Spleen (tissue), 7 donors: Measurements from ENCODE around the gene FMNL3.
A peak's percentile ranks its signal among the peaks of the same experiment; 100 is the strongest.

Experiments used
- POLR2A ChIP-seq, 3 donors: fragments of 450-650 bp; IDR thresholded peaks; one replicate each; pipeline ENCODE4 v1.5.1; 2017; ENCODE audit warnings: antibody characterized with exemption in 3 of 3, mild to moderate bottlenecking in 1 of 3
- POLR2AphosphoS5 ChIP-seq, 3 donors: sonication (generic); formaldehyde crosslinking; IDR thresholded peaks; one replicate each; pipeline ENCODE4 v1.5.1; 2017; ENCODE audit warnings: antibody characterized with exemption in 3 of 3
- TF ChIP-seq, protein P1 (sequence below), 11 experiments: fragments of 200-600 bp in 7 of 11; fragments of 450-650 bp in 4 of 11; sonication (generic) in 4 of 11; IDR thresholded peaks in 8 of 11; conservative IDR thresholded peaks in 3 of 11; 1 replicate in 7 of 11; 2 replicates in 4 of 11; pipeline versions ENCODE4 v1.4.0 to v1.8.0; 2016 to 2021; ENCODE audit warnings: antibody characterized with exemption in 11 of 11, inconsistent platforms in 4 of 11, mild to moderate bottlenecking in 1 of 11
- donor health status: DM: no; HTN: no; CAD: no; lungs with moderate emphysema.
- donor health status: DM: no; HTN: no; CAD: no.
- donor health status: DM: no; HTN: no; CAD: no.

DNA sequence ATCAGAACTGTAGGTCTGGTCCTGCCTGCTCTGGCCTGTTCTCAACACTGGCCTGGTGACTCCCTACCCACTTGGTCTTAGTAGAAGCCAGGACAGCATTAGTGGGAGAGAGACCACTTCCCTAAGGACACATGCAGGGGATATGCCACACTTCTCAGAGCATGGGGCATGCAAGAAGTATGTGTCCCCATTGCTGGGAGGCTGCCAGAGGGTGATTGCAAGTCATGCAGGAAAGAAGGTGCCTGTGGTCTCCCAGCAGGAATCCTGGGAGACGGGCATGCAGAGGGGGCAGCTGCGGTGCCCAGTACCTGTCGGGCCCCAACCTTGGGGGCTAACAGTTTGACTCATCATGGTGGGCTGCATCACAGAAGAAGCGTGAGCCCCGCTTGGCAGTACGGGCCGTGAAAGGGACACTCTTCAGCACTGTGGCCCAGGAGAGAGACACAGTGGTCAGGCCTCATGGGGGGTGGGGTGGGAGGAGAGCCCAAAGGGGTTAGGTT lies 60.8 kb downstream of the FMNL3 start:
- peak in 1 of 3 donors; percentile 3 for TF ChIP-seq POLR2AphosphoS5 (IDR thresholded peaks at IDR 0.05)
- TF ChIP-seq, protein P1, sequence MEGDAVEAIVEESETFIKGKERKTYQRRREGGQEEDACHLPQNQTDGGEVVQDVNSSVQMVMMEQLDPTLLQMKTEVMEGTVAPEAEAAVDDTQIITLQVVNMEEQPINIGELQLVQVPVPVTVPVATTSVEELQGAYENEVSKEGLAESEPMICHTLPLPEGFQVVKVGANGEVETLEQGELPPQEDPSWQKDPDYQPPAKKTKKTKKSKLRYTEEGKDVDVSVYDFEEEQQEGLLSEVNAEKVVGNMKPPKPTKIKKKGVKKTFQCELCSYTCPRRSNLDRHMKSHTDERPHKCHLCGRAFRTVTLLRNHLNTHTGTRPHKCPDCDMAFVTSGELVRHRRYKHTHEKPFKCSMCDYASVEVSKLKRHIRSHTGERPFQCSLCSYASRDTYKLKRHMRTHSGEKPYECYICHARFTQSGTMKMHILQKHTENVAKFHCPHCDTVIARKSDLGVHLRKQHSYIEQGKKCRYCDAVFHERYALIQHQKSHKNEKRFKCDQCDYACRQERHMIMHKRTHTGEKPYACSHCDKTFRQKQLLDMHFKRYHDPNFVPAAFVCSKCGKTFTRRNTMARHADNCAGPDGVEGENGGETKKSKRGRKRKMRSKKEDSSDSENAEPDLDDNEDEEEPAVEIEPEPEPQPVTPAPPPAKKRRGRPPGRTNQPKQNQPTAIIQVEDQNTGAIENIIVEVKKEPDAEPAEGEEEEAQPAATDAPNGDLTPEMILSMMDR (IDR thresholded peaks at IDR 0.05 in 8 of 11, conservative IDR thresholded peaks at IDR 0.05 in 3 of 11), result no peak
- no peak for TF ChIP-seq POLR2A (IDR thresholded peaks at IDR 0.05)
